GM12878 (cell line): ENCODE results near the gene NCBP3. TPM values are rescaled to one million over a fixed set of nuclear protein-coding genes. Genes with fewer than 3 reads are reported as not detected.

Experiments
- polyA plus RNA-seq, 11 experiments: library from polyadenylated mRNA; depleted of rRNA in 4 of 11; unstranded in 6 of 11; stranded (reverse) in 5 of 11; fragments of >200 nt; fragmentation: Nextera tagmentation in 4 of 11; fragmentation: Illumina TruSeq in 1 of 11; extraction: Ambion mirVana in 4 of 11; extraction: Trizol in 1 of 11; gene quantifications; 1 replicate in 1 of 11; 2 replicates in 10 of 11; pipeline versions ENCODE4 v1.2.1 to v1.2.3, GENCODE V29; 2011 to 2016; ENCODE audit warnings: inconsistent platforms in 2 of 11, missing spikeins in 2 of 11, low read depth in 1 of 11
- total RNA-seq, 4 experiments: library from RNA; depleted of rRNA in 3 of 4; stranded (reverse); fragments of >200 nt in 3 of 4; fragmentation: Illumina TruSeq in 1 of 4; extraction: Trizol in 1 of 4; gene quantifications; 2 replicates each; pipeline versions ENCODE4 v1.2.1 to v1.2.3, GENCODE V29; 2013 to 2021

NCBP3 gene
- total and polyA plus RNA-seq, 10 of the 15 experiments (the other 5 are each of a cell fraction or from before 2014, with no cell fraction given) = 5.2 to 32.0 (median 23.2) TPM

Other genes with a start within 250 kb of the NCBP3 start
Only the 7 nearest of the 11 such genes appear.
- 24.5 and 37.3 TPM in 2 replicates for gene EMC6, start 177.4 kb downstream of the NCBP3 start, total RNA-seq (2014; rRNA removed)
- 28.3 and 34.5 TPM in 2 replicates for gene EMC6, start 177.4 kb downstream of the NCBP3 start, total RNA-seq (2014; rRNA removed; fragmentation: Illumina TruSeq; extraction: Trizol)
- gene EMC6, start 177.4 kb downstream of the NCBP3 start, total RNA-seq (2021) = 63.6 and 64.2 TPM in 2 replicates
- gene EMC6, start 177.4 kb downstream of the NCBP3 start, polyA plus RNA-seq (2011; rRNA removed) = 20.0 and 28.8 TPM in 2 replicates
- gene EMC6, start 177.4 kb downstream of the NCBP3 start, polyA plus RNA-seq (2014; fragmentation: Illumina TruSeq; extraction: Trizol) = 11.1 and 27.6 TPM in 2 replicates
- gene EMC6, start 177.4 kb downstream of the NCBP3 start, polyA plus RNA-seq (2014; fragmentation: Nextera tagmentation; extraction: Ambion mirVana) = 10 to 100 TPM in 1 of 2 experiments, 1 to 10 TPM in 1; 5.1 to 32.2 TPM
- gene EMC6, start 177.4 kb downstream of the NCBP3 start, polyA plus RNA-seq (2014; rRNA removed) = 162 and 165 TPM in 2 replicates
- gene EMC6, start 177.4 kb downstream of the NCBP3 start, polyA plus RNA-seq (2016; fragmentation: Nextera tagmentation; extraction: Ambion mirVana) = 100 to 1,000 TPM; 170 to 172 TPM
- gene P2RX5, start 150.1 kb downstream of the NCBP3 start, total RNA-seq (2014; rRNA removed) = 22.5 and 25.2 TPM in 2 replicates
- gene P2RX5, start 150.1 kb downstream of the NCBP3 start, total RNA-seq (2014; rRNA removed; fragmentation: Illumina TruSeq; extraction: Trizol) = 17.9 and 20.0 TPM in 2 replicates
- gene P2RX5, start 150.1 kb downstream of the NCBP3 start, total RNA-seq (2021) = 24.8 and 27.2 TPM in 2 replicates
- gene P2RX5, start 150.1 kb downstream of the NCBP3 start, polyA plus RNA-seq (2011; rRNA removed) = 5.1 and 10.0 TPM in 2 replicates
- 18.4 and 28.8 TPM in 2 replicates for gene P2RX5, start 150.1 kb downstream of the NCBP3 start, polyA plus RNA-seq (2014; fragmentation: Illumina TruSeq; extraction: Trizol)
- gene P2RX5, start 150.1 kb downstream of the NCBP3 start, polyA plus RNA-seq (2014; fragmentation: Nextera tagmentation; extraction: Ambion mirVana) = 10 to 100 TPM in 1 of 2 experiments, 1 to 10 TPM in 1; 6.9 to 14.2 TPM
- 18.1 and 22.5 TPM in 2 replicates for gene P2RX5, start 150.1 kb downstream of the NCBP3 start, polyA plus RNA-seq (2014; rRNA removed)
- gene P2RX5, start 150.1 kb downstream of the NCBP3 start, polyA plus RNA-seq (2016; fragmentation: Nextera tagmentation; extraction: Ambion mirVana) = 10 to 100 TPM; 19.1 to 23.1 TPM
- 14.9 and 16.5 TPM in 2 replicates for gene HASPIN, start 122.3 kb downstream of the NCBP3 start, total RNA-seq (2014; rRNA removed)
- 11.7 and 13.1 TPM in 2 replicates for gene HASPIN, start 122.3 kb downstream of the NCBP3 start, total RNA-seq (2014; rRNA removed; fragmentation: Illumina TruSeq; extraction: Trizol)
- 16.5 and 18.0 TPM in 2 replicates for gene HASPIN, start 122.3 kb downstream of the NCBP3 start, total RNA-seq (2021)
- 6.1 and 7.1 TPM in 2 replicates for gene HASPIN, start 122.3 kb downstream of the NCBP3 start, polyA plus RNA-seq (2011; rRNA removed)
- gene HASPIN, start 122.3 kb downstream of the NCBP3 start, polyA plus RNA-seq (2014; fragmentation: Illumina TruSeq; extraction: Trizol) = 13.4 and 16.4 TPM in 2 replicates
- gene HASPIN, start 122.3 kb downstream of the NCBP3 start, polyA plus RNA-seq (2014; fragmentation: Nextera tagmentation; extraction: Ambion mirVana) = under 1 TPM; 0.80 to 0.97 TPM
- 11.4 and 12.2 TPM in 2 replicates for gene HASPIN, start 122.3 kb downstream of the NCBP3 start, polyA plus RNA-seq (2014; rRNA removed)
- 1 to 10 TPM; 8.7 TPM for gene HASPIN, start 122.3 kb downstream of the NCBP3 start, polyA plus RNA-seq (2016; fragmentation: Nextera tagmentation; extraction: Ambion mirVana)
- 19.6 and 19.7 TPM in 2 replicates for gene ITGAE, start 45.1 kb downstream of the NCBP3 start, total RNA-seq (2014; rRNA removed)
- 19.1 and 21.7 TPM in 2 replicates for gene ITGAE, start 45.1 kb downstream of the NCBP3 start, total RNA-seq (2014; rRNA removed; fragmentation: Illumina TruSeq; extraction: Trizol)
- 13.1 and 13.6 TPM in 2 replicates for gene ITGAE, start 45.1 kb downstream of the NCBP3 start, total RNA-seq (2021)
- 41.3 TPM in 2 replicates for gene ITGAE, start 45.1 kb downstream of the NCBP3 start, polyA plus RNA-seq (2011; rRNA removed)
- gene ITGAE, start 45.1 kb downstream of the NCBP3 start, polyA plus RNA-seq (2014; fragmentation: Illumina TruSeq; extraction: Trizol) = 19.2 and 19.4 TPM in 2 replicates
- 100 to 1,000 TPM; 145 to 161 TPM for gene ITGAE, start 45.1 kb downstream of the NCBP3 start, polyA plus RNA-seq (2014; fragmentation: Nextera tagmentation; extraction: Ambion mirVana)
- 28.3 and 33.9 TPM in 2 replicates for gene ITGAE, start 45.1 kb downstream of the NCBP3 start, polyA plus RNA-seq (2014; rRNA removed)
- 10 to 100 TPM; 48.0 to 53.0 TPM for gene ITGAE, start 45.1 kb downstream of the NCBP3 start, polyA plus RNA-seq (2016; fragmentation: Nextera tagmentation; extraction: Ambion mirVana)
- gene CAMKK1, start 46.8 kb upstream of the NCBP3 start, total RNA-seq (2014; rRNA removed) = 0.27 and 0.62 TPM in 2 replicates
- gene CAMKK1, start 46.8 kb upstream of the NCBP3 start, total RNA-seq (2014; rRNA removed; fragmentation: Illumina TruSeq; extraction: Trizol) = 0.23 and 0.27 TPM in 2 replicates
- 0.49 and 0.58 TPM in 2 replicates for gene CAMKK1, start 46.8 kb upstream of the NCBP3 start, total RNA-seq (2021)
- gene CAMKK1, start 46.8 kb upstream of the NCBP3 start, polyA plus RNA-seq (2011; rRNA removed) = 0.76 and 0.84 TPM in 2 replicates
- 0.17 and 0.34 TPM in 2 replicates for gene CAMKK1, start 46.8 kb upstream of the NCBP3 start, polyA plus RNA-seq (2014; fragmentation: Illumina TruSeq; extraction: Trizol)
- gene CAMKK1, start 46.8 kb upstream of the NCBP3 start, polyA plus RNA-seq (2014; fragmentation: Nextera tagmentation; extraction: Ambion mirVana) = under 1 TPM; 0.06 to 0.09 TPM
- 0.36 and 0.41 TPM in 2 replicates for gene CAMKK1, start 46.8 kb upstream of the NCBP3 start, polyA plus RNA-seq (2014; rRNA removed)
- under 1 TPM; 0.12 to 0.63 TPM for gene CAMKK1, start 46.8 kb upstream of the NCBP3 start, polyA plus RNA-seq (2016; fragmentation: Nextera tagmentation; extraction: Ambion mirVana)
- gene P2RX1, start 70.2 kb upstream of the NCBP3 start, total RNA-seq (2014; rRNA removed) = 5.5 and 5.9 TPM in 2 replicates
- gene P2RX1, start 70.2 kb upstream of the NCBP3 start, total RNA-seq (2014; rRNA removed; fragmentation: Illumina TruSeq; extraction: Trizol) = 2.7 and 3.1 TPM in 2 replicates
- 5.0 and 5.1 TPM in 2 replicates for gene P2RX1, start 70.2 kb upstream of the NCBP3 start, total RNA-seq (2021)
- 0.12 and 0.19 TPM in 2 replicates for gene P2RX1, start 70.2 kb upstream of the NCBP3 start, polyA plus RNA-seq (2011; rRNA removed)
- gene P2RX1, start 70.2 kb upstream of the NCBP3 start, polyA plus RNA-seq (2014; fragmentation: Illumina TruSeq; extraction: Trizol) = 2.4 and 3.2 TPM in 2 replicates
- gene P2RX1, start 70.2 kb upstream of the NCBP3 start, polyA plus RNA-seq (2014; fragmentation: Nextera tagmentation; extraction: Ambion mirVana) = under 1 TPM; 0.16 to 0.22 TPM
- 5.6 and 6.2 TPM in 2 replicates for gene P2RX1, start 70.2 kb upstream of the NCBP3 start, polyA plus RNA-seq (2014; rRNA removed)
- 1 to 10 TPM; 3.6 to 4.3 TPM for gene P2RX1, start 70.2 kb upstream of the NCBP3 start, polyA plus RNA-seq (2016; fragmentation: Nextera tagmentation; extraction: Ambion mirVana)
- gene ATP2A3, start 118.2 kb upstream of the NCBP3 start, total RNA-seq (2014; rRNA removed) = 42.3 and 48.7 TPM in 2 replicates
- gene ATP2A3, start 118.2 kb upstream of the NCBP3 start, total RNA-seq (2014; rRNA removed; fragmentation: Illumina TruSeq; extraction: Trizol) = 15.7 and 20.1 TPM in 2 replicates
- gene ATP2A3, start 118.2 kb upstream of the NCBP3 start, total RNA-seq (2021) = 91.7 and 99.2 TPM in 2 replicates
- 11.9 and 27.0 TPM in 2 replicates for gene ATP2A3, start 118.2 kb upstream of the NCBP3 start, polyA plus RNA-seq (2011; rRNA removed)
- gene ATP2A3, start 118.2 kb upstream of the NCBP3 start, polyA plus RNA-seq (2014; fragmentation: Illumina TruSeq; extraction: Trizol) = 11.6 and 26.5 TPM in 2 replicates
- gene ATP2A3, start 118.2 kb upstream of the NCBP3 start, polyA plus RNA-seq (2014; fragmentation: Nextera tagmentation; extraction: Ambion mirVana) = 1 to 10 TPM; 1.0 to 3.0 TPM
- 66.4 and 78.9 TPM in 2 replicates for gene ATP2A3, start 118.2 kb upstream of the NCBP3 start, polyA plus RNA-seq (2014; rRNA removed)
- 10 to 100 TPM; 61.1 to 62.8 TPM for gene ATP2A3, start 118.2 kb upstream of the NCBP3 start, polyA plus RNA-seq (2016; fragmentation: Nextera tagmentation; extraction: Ambion mirVana)